GM21447 (cell line): ENCODE results near the gene SCD5.
"Not testable (repeated sequence)": the region's sequence is repeated elsewhere in the genome, so short reads cannot be mapped to it uniquely, and the experiment has no call there.

ENCODE experiments used
- ATAC-seq: cut with Tn5 transposase; IDR thresholded peaks from one replicate; pipeline ENCODE4 v1.9.1; 2021; ENCODE audit not compliant: unreplicated experiment

SCD5 gene

GRCh38 chr4:82798168-82799005 is at the start of gene SCD5:
Gene SCD5 (minus strand): TSS chr4:82798796. CDS start chr4:82798537, 259 bp downstream.
- peak; percentile 90 for ATAC-seq

GRCh38 chr4:82842593-82842992 is 44.0 kb upstream of the SCD5 start:
- no peak for ATAC-seq

GRCh38 chr4:82839624-82840023 is 41.0 kb upstream of the SCD5 start:
- no peak for ATAC-seq

- no peak for ATAC-seq
These were observed 35.2 kb upstream of the SCD5 start for GRCh38 chr4:82833696-82834313.

DNA sequence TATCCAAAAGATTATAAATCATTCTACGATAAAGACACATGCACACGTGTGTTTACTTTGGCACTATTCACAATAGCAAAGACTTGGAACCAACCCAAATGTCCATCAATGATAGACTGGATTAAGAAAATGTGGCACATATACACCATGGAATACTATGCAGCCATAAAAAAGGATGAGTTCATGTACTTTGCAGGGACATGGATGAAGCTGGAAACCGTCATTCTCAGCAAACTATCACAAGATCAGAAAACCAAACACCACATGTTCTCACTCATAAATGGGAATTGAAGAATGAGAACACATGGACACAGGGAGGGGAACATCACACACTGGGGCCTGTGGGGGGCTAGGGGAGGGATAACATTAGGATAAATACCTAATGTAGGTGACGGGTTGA is 34.5 kb upstream of the SCD5 start:
- not testable (repeated sequence) for ATAC-seq

DNA sequence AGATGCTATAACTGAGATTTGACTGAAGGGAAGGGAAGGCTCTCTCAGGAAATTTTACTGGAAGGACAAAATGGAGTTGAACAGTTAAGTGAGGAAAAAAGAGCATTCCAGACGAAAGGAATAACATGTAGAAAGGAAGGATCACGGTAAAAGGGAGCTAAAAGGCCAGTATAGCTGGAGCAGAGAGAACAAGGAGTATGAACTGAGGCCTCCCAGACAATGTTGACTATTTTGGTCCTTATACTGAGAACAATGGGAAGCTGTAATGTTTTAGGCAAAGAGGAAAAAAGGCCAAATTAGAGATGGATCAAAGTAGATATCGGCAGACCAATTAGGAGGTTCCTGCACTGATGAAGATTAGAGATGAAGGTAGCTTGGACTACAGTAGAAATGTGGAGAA is 26.8 kb upstream of the SCD5 start:
- no peak for ATAC-seq

GRCh38 chr4:82823062-82823461 is 24.5 kb upstream of the SCD5 start:
- no peak for ATAC-seq

- no peak for ATAC-seq
These were observed 22.1 kb upstream of the SCD5 start for GRCh38 chr4:82820689-82821088.

DNA sequence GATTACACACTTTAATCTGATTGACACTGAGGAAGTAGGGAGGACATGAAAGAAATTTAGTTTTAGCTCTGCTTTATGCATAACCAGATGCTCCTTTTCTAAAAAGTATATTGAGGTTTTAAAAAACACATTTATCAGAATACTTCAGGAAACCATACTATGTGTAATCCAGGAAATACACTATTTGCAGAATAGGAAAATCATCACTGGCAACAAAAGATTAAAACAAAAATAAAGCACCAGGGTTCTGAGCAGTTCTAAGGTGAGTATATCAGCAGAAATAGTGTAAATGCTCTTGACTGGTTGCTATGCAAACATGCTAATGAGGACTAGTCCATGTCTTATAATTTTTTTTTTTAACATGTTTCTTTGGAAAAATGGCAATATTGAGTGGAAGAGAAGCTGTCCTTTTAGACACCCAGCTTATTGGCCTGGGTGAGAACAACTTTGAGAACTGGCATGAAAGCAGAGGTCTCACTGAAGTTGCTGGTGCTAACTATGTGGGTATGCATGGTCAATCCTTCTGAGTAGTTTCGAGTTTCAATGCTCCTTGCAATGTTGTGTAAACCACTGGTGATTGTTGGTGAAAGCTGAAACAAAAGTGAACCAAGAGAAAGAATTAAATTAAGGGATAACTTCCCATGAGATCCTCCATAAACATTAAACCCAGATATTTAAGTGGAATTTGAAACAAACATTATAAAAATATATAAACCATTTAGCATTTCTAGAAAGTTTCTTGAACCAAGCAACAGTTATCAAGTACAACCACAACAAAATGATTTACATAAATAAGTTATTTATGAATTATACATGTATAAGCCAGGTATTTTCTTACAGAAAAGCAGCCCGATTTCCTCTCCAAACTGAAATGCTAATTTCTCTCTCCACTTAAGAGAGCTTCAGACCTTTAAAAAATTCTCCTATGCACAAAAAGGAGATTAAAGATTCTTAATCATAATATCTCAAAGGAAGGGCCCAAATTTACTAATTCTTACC is 20.4 kb upstream of the SCD5 start:
- ATAC-seq = no peak

- not testable (repeated sequence) for ATAC-seq
These were observed 18.3 kb upstream of the SCD5 start for GRCh38 chr4:82816874-82817273.

DNA sequence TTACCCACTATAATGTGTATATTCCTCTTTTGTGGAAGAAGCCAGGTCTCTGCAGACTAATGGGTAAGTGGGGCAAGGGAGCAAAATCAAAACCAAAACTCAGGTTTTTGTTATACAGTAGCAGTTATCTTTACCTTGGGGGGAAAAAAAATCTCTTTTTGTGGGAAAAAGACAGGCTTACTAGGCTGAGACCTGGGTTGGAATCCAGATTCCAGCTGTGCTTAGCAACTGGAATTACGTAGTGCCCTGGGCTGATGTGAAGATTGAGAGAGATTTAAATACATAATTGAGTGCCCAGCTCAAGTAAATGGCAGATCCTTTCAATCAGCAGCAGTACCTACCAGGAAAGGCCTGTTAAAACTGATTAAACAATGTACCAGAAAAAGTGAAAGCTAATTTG is 15.4 kb upstream of the SCD5 start:
- no peak for ATAC-seq

DNA sequence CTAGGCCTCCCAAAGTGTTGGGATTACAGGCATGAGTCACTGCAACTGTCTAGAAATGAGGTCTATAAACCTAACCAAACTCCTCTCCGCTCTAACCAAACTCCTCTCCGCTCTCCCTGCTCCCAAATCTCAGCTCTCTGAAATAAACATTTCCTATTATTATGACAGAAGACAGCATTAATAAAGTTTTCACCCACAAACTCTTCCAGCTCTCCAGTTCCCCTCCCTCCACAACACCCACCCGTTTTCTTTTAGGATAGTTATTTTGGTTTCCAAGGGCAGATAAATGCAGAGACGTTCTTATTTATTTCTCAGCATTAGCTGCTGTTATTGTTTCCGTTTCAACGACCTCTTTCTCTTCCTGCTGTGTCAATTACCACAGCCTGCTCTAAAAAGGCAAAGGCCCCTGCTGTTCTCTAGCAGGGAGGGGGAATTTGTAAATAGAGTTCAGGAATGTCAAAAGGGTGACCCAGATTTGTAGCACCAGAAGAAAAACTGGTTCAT is 13.3 kb upstream of the SCD5 start:
- ATAC-seq = no peak

DNA sequence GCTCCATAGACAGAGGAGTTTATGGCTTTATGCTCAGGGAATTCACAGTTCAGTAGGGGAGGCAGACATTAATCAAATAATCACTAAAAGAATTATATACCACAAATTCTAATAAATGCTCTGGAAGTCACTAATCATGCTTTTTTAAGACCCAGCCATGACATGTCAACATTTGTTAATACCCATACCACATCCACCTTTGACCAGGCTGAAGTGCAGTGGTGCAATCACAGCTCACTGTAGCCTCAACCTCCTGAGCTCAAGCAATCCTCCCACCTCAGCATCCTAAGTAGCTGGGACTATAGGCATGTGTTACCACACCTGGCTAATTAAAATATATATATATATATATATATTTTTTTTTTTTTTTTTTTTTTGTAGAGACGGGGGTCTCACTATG is 12.8 kb upstream of the SCD5 start:
- ATAC-seq = no peak

DNA sequence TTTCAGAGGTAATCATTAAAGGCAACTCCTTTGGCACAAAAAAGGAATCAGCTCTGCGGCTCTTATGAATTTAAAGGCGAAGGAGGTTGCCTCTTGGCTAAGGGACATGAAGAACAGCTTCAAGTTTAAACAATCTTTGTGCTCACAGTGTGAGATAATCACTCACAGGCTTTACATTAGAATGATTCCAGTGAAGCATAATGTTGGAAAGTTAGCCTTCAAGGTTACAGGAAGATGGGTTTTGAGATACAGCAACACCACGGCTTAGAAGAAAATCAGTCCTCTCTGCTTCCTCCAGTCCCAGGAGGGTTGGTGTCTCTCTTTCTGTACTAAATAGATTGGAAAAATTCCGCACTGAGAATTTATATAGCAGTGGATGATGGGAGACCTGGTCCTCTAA is 11.6 kb upstream of the SCD5 start:
- ATAC-seq = no peak

DNA sequence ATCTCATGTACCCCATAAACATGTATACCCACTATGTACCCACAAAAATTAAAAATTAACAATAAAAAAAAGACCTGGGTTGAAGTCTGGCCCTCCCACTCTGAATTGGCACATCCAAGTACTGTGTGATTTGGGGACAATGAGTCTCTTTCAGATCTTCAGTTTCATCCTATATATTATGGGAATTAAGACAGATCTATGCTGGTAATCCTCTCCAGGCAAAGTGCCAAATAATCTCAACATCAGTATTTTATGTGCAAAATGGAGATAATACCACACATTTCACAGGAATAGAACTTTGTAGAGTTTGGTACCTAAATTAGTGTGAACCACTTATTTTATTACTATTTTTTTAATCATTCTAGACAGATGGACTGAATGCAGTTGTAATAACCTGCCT is 11.0 kb upstream of the SCD5 start:
- no peak for ATAC-seq

DNA sequence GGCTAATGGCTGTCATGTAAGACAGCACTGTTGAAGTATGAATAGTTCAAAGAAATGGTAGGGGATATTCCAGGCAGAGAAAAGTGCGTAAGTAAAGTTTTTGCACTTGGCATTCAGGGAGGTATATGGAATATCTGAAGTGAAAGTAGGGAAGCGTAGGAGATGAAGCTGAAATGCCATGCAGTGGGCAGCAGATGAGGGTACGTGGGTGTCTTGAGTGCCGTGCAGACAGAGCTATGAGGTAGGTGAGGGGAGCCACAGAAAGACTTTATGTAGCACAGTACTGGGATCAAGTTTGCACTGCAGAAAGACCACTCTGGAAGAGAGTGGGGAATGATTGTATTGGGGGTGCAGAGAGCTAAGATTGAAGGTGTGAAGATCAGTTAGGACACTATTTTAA is 5.2 kb upstream of the SCD5 start:
- ATAC-seq = no peak

GRCh38 chr4:82802911-82803310 is 4.3 kb upstream of the SCD5 start:
- no peak for ATAC-seq

DNA sequence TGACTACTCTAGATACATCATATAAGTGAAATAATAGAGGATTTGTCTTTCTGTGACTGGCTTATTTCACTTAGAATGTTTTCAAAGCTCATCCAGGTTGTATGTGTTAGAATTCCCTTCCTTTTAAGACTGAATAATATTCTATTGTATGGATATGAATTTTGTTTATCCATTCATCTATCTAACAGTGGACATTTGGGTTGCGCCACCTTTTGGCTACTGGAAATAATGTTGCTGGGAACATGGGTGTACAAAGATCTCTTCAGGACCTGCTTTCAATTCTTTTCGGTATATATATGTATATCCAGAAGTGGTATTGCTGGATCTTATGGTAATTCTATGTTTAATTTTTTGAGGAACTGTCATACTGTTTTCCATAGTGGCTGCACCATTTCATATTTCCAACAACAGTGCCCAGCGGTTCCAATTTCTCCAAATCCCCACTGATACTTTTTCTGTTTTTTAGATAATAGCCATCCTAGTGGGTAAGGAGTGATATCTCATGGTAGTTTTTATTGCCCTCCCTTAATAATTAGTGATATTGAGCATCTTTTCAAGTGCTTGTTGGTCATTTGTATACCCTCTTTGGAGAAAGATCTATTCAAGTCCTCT is 3.4 kb upstream of the SCD5 start:
- ATAC-seq = no peak

DNA sequence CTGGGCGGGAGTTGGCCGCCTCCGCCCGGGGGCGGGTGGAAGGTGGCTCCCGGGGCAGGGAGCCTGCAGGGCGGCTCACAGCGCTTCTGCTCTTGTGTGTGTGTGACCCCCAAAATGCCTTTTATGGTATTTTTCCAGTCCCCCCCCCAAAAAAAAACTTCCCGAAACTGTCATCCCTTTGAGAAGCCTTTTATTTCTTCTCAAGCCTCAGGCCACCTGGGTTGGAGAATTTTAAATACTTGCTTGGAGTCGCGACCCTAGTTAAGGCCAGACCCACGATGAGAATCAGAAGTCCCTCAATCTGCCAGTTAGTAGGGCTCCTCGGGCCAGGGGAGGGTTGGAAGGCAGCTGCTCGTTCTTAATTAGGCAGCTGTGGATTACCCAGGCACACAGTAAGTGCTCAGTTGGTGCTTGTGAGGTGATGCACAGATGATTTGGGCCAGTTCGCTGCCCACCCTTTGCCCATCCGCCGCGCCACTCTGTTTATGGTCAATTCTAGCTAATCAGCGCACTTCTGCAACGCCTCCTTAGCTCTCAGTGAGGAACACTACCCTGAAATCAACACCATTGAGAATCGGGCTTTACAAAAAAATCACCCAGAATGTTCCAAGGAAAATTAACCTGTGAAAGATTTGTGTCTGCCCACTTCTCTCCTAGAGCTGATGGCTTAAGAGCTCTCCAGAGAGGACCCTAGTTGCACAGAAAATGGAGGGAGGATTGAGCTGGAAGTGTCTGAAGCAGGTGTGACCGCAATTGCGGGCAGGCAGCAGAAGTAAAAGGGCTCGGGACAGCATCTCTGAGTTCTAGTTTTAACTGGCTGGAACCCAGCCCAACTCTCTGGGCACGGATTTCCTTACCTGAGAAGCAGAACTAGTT is 648 bp upstream of the SCD5 start:
- peak; percentile 23 for ATAC-seq
